ENCODE results near the gene ARHGAP27. TPM values are rescaled to one million over a fixed set of nuclear protein-coding genes. Genes with fewer than 3 reads are reported as not detected.
"Not testable (repeated sequence)": the region's sequence is repeated elsewhere in the genome, so short reads cannot be mapped to it uniquely, and the experiment has no call there.

Gene ARHGAP27
- polyA plus RNA-seq, 1 donor (not counting 4 experiments of a cell fraction or from before 2014, with no cell fraction given) = 14.4 TPM

DNA sequence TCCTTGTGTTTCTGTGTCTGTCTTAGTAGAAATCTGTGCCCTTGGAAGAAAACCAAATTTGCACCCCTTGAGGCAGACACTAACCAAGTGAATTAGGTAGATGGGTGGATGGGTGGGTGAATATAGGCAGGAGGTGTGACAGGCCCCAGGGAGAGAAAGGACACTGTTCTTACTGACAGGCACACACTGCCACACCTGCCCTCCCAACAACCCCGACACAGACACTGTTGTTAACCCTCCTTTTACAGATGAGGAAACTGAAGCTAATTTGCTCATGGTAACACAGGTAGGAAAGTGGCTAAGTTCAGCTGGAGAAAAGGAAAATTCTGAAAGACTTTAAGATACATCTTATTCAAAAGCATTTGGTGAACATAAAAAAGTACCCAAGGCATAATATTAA is 15.8 kb upstream of the ARHGAP27 start:
- H3K4me2 ChIP-seq (ENCODE audit: control insufficient read depth, extremely low read depth, insufficient read depth, low read depth, low read length); H3K9ac ChIP-seq (ENCODE audit: control insufficient read depth, extremely low read depth, insufficient read depth, low read length); H3K9me1 ChIP-seq (ENCODE audit: control insufficient read depth, extremely low read depth, insufficient read depth, low read length); DNase-seq (ENCODE audit: low read depth, low spot score); H3K79me2 ChIP-seq (ENCODE audit: control insufficient read depth, insufficient read depth, low read length); H4K20me1 ChIP-seq (ENCODE audit: control insufficient read depth, extremely low read depth, insufficient read depth, low read length); H3K4me3 ChIP-seq (ENCODE audit: control insufficient read depth in 2 of 3, extremely low read depth in 1 of 3, insufficient read depth in 2 of 3, low read depth in 1 of 3, low read length in 3 of 3); H3K36me3 ChIP-seq (ENCODE audit: control insufficient read depth in 2 of 2, extremely low read depth in 1 of 2, insufficient read depth in 2 of 2, low read length in 2 of 2); H3K27me3 ChIP-seq (ENCODE audit: control insufficient read depth, extremely low read depth, insufficient read depth, low read length); H2AFZ ChIP-seq (ENCODE audit: control insufficient read depth, low read length); H3K9me3 ChIP-seq (ENCODE audit: control insufficient read depth, low read depth, low read length); dilution Hi-C loops (cut with MboI; ENCODE audit: extremely low pct_ligation_motif_present, low sequenced_read_pairs); FAIRE-seq: not testable (repeated sequence)
- Histone ChIP-seq H3K27ac (ENCODE audit: control insufficient read depth, insufficient read depth, low read length) (peak overlapping the region; percentile 81), H3K4me1 (ENCODE audit: control insufficient read depth, extremely low read depth, insufficient read depth, low read length) (peaks cover 33% of the 10 kb centered on the region)

DNA sequence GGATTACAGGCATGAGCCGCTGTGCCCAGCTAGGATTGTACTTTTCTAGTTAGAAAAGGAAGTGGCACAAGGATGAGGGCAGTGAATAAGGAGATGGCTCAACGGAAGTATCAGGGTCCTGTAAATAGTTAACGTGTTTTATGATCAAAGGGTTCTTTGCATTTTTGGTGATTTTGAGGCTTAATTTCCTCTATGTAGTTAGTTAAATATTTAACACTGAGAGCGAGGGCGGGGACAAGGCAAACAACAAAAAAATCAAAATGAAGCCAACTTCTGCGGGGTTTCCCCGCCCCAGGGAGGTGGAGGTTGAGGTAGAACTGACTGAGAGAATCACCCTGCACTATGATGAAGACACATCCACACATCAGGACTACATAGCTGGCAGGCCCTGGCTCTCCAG is 15.4 kb upstream of the ARHGAP27 start:
- H4K20me1 ChIP-seq (ENCODE audit: control insufficient read depth, extremely low read depth, insufficient read depth, low read length); H3K9ac ChIP-seq (ENCODE audit: control insufficient read depth, extremely low read depth, insufficient read depth, low read length); H3K27me3 ChIP-seq (ENCODE audit: control insufficient read depth, extremely low read depth, insufficient read depth, low read length); H3K36me3 ChIP-seq (ENCODE audit: control insufficient read depth in 2 of 2, extremely low read depth in 1 of 2, insufficient read depth in 2 of 2, low read length in 2 of 2); dilution Hi-C loops (cut with MboI; ENCODE audit: extremely low pct_ligation_motif_present, low sequenced_read_pairs); H3K4me2 ChIP-seq (ENCODE audit: control insufficient read depth, extremely low read depth, insufficient read depth, low read depth, low read length); H2AFZ ChIP-seq (ENCODE audit: control insufficient read depth, low read length); H3K4me3 ChIP-seq (ENCODE audit: control insufficient read depth in 2 of 3, extremely low read depth in 1 of 3, insufficient read depth in 2 of 3, low read depth in 1 of 3, low read length in 3 of 3); DNase-seq (ENCODE audit: low read depth, low spot score); H3K79me2 ChIP-seq (ENCODE audit: control insufficient read depth, insufficient read depth, low read length); H3K9me3 ChIP-seq (ENCODE audit: control insufficient read depth, low read depth, low read length); H3K9me1 ChIP-seq (ENCODE audit: control insufficient read depth, extremely low read depth, insufficient read depth, low read length): not testable (repeated sequence)
- peaks cover 33% of the 10 kb centered on the region for H3K4me1 ChIP-seq (ENCODE audit: control insufficient read depth, extremely low read depth, insufficient read depth, low read length)
- peak overlapping the region; percentile 81 for H3K27ac ChIP-seq (ENCODE audit: control insufficient read depth, insufficient read depth, low read length)
- FAIRE-seq = peak; percentile 5

DNA sequence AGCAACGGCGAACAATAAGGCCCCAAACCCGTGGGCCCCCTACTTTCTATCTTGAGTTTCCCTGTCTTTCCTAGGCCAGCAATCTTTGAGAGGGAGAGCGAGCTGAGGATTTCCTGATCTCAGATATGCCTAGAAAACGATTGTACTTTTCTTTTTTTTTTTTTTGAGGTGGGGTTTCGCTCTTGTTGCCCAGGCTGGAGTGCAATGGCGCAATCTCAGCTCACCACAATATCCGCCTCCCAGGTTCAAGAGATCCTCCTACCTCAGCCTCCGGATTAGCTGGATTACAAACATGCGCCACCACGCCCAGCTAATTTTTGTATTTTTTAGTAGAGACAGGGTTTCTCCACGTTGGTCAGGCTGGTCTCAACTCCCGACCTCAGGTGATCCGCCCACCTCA is 15.0 kb upstream of the ARHGAP27 start:
- dilution Hi-C loops (cut with MboI; ENCODE audit: extremely low pct_ligation_motif_present, low sequenced_read_pairs); FAIRE-seq; H4K20me1 ChIP-seq (ENCODE audit: control insufficient read depth, extremely low read depth, insufficient read depth, low read length); H3K27me3 ChIP-seq (ENCODE audit: control insufficient read depth, extremely low read depth, insufficient read depth, low read length); H3K9me1 ChIP-seq (ENCODE audit: control insufficient read depth, extremely low read depth, insufficient read depth, low read length); H3K36me3 ChIP-seq (ENCODE audit: control insufficient read depth in 2 of 2, extremely low read depth in 1 of 2, insufficient read depth in 2 of 2, low read length in 2 of 2); H2AFZ ChIP-seq (ENCODE audit: control insufficient read depth, low read length); H3K4me3 ChIP-seq (ENCODE audit: control insufficient read depth in 2 of 3, extremely low read depth in 1 of 3, insufficient read depth in 2 of 3, low read depth in 1 of 3, low read length in 3 of 3); DNase-seq (ENCODE audit: low read depth, low spot score); H3K79me2 ChIP-seq (ENCODE audit: control insufficient read depth, insufficient read depth, low read length); H3K9me3 ChIP-seq (ENCODE audit: control insufficient read depth, low read depth, low read length): not testable (repeated sequence)
- peaks cover 33% of the 10 kb centered on the region for H3K4me1 ChIP-seq (ENCODE audit: control insufficient read depth, extremely low read depth, insufficient read depth, low read length)
- peak overlapping the region; percentile 60 for H3K9ac ChIP-seq (ENCODE audit: control insufficient read depth, extremely low read depth, insufficient read depth, low read length)
- peak overlapping the region; percentile 48 for H3K4me2 ChIP-seq (ENCODE audit: control insufficient read depth, extremely low read depth, insufficient read depth, low read depth, low read length)
- peak overlapping the region; percentile 81 for H3K27ac ChIP-seq (ENCODE audit: control insufficient read depth, insufficient read depth, low read length)

DNA sequence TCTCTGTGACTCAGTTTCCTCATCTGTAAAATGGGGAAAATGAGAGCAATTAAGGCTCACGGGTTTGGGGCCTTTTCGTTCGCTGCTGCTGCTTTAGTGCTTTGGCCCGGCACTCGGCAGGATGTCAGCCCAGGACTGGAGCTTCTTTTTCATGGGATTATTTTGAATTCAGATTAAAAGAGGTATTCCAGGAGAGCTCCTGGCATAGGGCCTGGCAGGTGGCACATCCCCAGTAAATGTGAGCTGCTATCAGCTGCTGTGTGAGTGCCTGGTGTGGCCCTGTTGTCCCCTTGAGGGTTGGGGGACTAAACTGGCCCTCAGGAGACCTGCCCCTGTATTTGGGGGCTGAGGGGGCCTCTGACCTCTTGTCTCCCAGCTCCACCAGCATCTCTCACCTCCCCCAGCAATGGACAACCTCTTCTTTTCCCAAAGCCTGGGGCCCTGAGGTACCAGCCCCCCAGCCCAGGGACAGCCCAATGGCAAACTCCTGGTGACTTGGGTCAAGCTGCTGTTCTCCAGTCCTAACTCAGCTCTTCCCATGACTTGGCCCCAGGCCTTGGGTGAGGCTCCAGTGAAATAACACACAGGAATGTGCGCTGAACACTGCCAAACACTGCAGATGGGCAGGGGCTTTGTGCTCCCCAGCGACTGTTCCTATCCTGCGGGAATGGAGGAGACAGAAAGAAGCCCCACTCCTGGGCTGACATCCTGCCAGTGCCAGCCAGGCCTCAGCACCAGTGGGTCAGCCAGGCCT is 14.4 kb upstream of the ARHGAP27 start:
- H2AFZ ChIP-seq (ENCODE audit: control insufficient read depth, low read length); H3K4me3 ChIP-seq (ENCODE audit: control insufficient read depth in 2 of 3, extremely low read depth in 1 of 3, insufficient read depth in 2 of 3, low read depth in 1 of 3, low read length in 3 of 3); dilution Hi-C loops (cut with MboI; ENCODE audit: extremely low pct_ligation_motif_present, low sequenced_read_pairs); H3K9me1 ChIP-seq (ENCODE audit: control insufficient read depth, extremely low read depth, insufficient read depth, low read length); H3K36me3 ChIP-seq (ENCODE audit: control insufficient read depth in 2 of 2, extremely low read depth in 1 of 2, insufficient read depth in 2 of 2, low read length in 2 of 2); H4K20me1 ChIP-seq (ENCODE audit: control insufficient read depth, extremely low read depth, insufficient read depth, low read length); H3K79me2 ChIP-seq (ENCODE audit: control insufficient read depth, insufficient read depth, low read length); DNase-seq (ENCODE audit: low read depth, low spot score); H3K27me3 ChIP-seq (ENCODE audit: control insufficient read depth, extremely low read depth, insufficient read depth, low read length); H3K9me3 ChIP-seq (ENCODE audit: control insufficient read depth, low read depth, low read length): not testable (repeated sequence)
- Histone ChIP-seq H3K9ac (ENCODE audit: control insufficient read depth, extremely low read depth, insufficient read depth, low read length) (peak overlapping the region; percentile 60), H3K27ac (ENCODE audit: control insufficient read depth, insufficient read depth, low read length) (peak overlapping the region; percentile 81), H3K4me2 (ENCODE audit: control insufficient read depth, extremely low read depth, insufficient read depth, low read depth, low read length) (peak overlapping the region; percentile 48), H3K4me1 (ENCODE audit: control insufficient read depth, extremely low read depth, insufficient read depth, low read length) (peaks cover 33% of the 10 kb centered on the region)
- FAIRE-seq = peak; percentile 90
